Epithelial cell of alveolus of lung (primary cell): ENCODE measurements around the gene KCNH3. TPM values are rescaled to one million over a fixed set of nuclear protein-coding genes. Genes with fewer than 3 reads are reported as not detected.

ENCODE experiments used
- total RNA-seq: library from RNA; depleted of rRNA; stranded (reverse); fragments of >200 nt; gene quantifications from 2 replicates; pipeline ENCODE4 v1.2.1, GENCODE V29; 2015

KCNH3 gene
- 0.08 and 0.26 TPM in 2 replicates for total RNA-seq

DNA sequence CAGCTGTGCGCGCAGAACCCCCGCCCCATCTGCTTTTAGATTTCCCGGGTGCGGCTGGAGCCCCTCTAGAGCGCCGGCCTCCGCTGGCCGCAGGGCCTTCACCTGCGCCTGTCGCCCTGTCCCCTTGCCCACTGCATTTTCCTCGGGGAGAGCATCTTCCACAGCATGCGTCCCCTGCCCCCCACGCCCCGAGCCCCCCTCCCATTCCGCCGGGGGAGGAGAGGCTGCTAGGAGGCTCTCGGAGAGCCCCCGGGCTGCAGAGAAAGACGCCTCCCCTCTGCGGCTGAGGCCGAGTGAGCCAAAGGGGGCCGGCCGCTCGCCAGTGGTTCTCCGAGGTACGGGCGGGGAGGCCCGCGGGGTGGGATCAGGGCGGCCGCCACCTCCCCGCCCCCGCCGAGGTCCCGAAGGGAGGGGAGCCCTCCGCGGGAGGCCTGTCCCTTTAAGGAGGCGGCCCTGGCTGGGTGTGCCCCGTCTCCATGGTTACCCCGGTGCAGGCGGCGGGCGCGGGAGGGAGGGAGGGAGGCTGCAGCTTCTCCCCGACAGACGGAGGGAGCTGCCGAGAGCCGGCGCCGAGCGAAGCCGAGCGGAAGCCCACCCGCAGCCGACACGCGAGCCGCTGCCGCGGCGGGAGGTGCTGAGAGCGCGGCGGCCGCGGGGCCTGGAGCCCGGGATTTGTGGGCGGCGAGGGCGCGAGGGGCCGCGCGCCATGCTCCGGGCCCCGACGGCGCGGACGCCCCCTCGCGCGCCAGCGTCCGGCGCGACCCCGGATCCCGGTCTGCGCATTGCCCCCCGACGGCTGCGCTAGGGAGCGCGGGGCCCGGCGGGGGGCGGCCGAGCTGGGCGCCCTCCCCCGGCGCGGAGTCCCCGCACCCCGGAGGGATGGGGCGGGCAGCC is at the start of gene KCNH3:
Gene KCNH3 (plus strand): TSS at position 521 of the 894 bp plus-strand sequence. CDS start 387 bp downstream, outside the sequence.

GRCh38 chr12:49567611-49568441 is 29.0 kb downstream of the KCNH3 start, which contains the start of gene MCRS1:
MCRS1 (minus strand) TSS chr12:49568142; CDS start chr12:49566731, 1,411 bp downstream.

GRCh38 chr12:49605539-49605938 is 66.7 kb downstream of the KCNH3 start, which contains the start of gene FAM186B:
FAM186B (minus strand) TSS chr12:49605639; CDS start chr12:49605477, 162 bp downstream.

Other genes starting within 250 kb of the KCNH3 start
- not detected in 2 replicates for gene PRPH, start 243.9 kb upstream of the KCNH3 start, total RNA-seq
- 16.7 and 18.7 TPM in 2 replicates for gene TROAP, start 215.8 kb upstream of the KCNH3 start, total RNA-seq
- 0.78 and 0.88 TPM in 2 replicates for gene C1QL4, start 201.8 kb upstream of the KCNH3 start, total RNA-seq
- 9.7 and 21.5 TPM in 2 replicates for gene DNAJC22, start 192.1 kb upstream of the KCNH3 start, total RNA-seq
- 31.0 and 33.1 TPM in 2 replicates for gene SPATS2, start 171.6 kb upstream of the KCNH3 start, total RNA-seq
- 54.7 and 68.9 TPM in 2 replicates for gene MCRS1, start 29.1 kb downstream of the KCNH3 start, total RNA-seq
- under 0.01 and 0.32 TPM in 2 replicates for gene FAM186B, start 66.6 kb downstream of the KCNH3 start, total RNA-seq
- 6.6 and 7.2 TPM in 2 replicates for gene PRPF40B, start 84.5 kb downstream of the KCNH3 start, total RNA-seq
- gene FMNL3, start 168.4 kb downstream of the KCNH3 start, total RNA-seq, result 13.2 and 35.4 TPM in 2 replicates
- gene TMBIM6, start 202.5 kb downstream of the KCNH3 start, total RNA-seq, result 327 and 420 TPM in 2 replicates